A673 (cell line): ENCODE measurements around the gene HMGCR.
"Not testable (repeated sequence)": the region's sequence is repeated elsewhere in the genome, so short reads cannot be mapped to it uniquely, and the experiment has no call there.

Experiments used
- EZH2 ChIP-seq: fragments of 200-600 bp; sonication (generic); IDR thresholded peaks from 2 replicates; pipeline ENCODE4 v1.6.1; 2017; ENCODE audit warnings: borderline replicate concordance, low read depth, mild to moderate bottlenecking, mixed read lengths, antibody characterized with exemption, low read length; ENCODE audit not compliant: poor library complexity, severe bottlenecking
- TF ChIP-seq, protein P1 (sequence below): fragments of 300-800, 200-600 bp; sonication (generic); conservative IDR thresholded peaks from 2 replicates; pipeline ENCODE4 v1.5.1; 2017; ENCODE audit warnings: low read depth, mild to moderate bottlenecking, antibody characterized with exemption, low read length, moderate library complexity, mixed read lengths

DNA sequence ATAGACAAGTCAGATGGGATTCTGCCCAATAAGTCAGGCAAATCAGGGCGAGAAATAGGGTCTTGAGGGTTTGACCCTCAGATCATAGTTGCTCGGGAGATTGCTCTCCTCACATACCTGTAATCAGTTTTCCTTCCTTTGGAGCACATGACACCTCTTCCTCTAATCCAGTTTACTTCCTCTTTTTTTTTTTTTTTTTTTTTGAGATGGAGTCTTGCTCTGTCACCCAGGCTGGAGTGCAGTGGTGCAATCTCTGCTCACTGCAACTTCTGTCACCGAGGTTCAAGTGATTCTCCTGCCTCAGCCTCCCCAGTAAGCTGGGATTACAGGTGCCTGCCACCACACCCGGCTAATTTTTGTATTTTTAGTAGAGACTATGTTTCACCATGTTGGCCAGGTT, 17.9 kb upstream of the HMGCR start:
- TF ChIP-seq, protein P1, sequence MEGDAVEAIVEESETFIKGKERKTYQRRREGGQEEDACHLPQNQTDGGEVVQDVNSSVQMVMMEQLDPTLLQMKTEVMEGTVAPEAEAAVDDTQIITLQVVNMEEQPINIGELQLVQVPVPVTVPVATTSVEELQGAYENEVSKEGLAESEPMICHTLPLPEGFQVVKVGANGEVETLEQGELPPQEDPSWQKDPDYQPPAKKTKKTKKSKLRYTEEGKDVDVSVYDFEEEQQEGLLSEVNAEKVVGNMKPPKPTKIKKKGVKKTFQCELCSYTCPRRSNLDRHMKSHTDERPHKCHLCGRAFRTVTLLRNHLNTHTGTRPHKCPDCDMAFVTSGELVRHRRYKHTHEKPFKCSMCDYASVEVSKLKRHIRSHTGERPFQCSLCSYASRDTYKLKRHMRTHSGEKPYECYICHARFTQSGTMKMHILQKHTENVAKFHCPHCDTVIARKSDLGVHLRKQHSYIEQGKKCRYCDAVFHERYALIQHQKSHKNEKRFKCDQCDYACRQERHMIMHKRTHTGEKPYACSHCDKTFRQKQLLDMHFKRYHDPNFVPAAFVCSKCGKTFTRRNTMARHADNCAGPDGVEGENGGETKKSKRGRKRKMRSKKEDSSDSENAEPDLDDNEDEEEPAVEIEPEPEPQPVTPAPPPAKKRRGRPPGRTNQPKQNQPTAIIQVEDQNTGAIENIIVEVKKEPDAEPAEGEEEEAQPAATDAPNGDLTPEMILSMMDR = not testable (repeated sequence)
- not testable (repeated sequence) for TF ChIP-seq EZH2
